Smooth muscle cell (in vitro differentiated cells): Measurements from ENCODE around the gene GRK5. TPM values are rescaled to one million over a fixed set of nuclear protein-coding genes. Genes with fewer than 3 reads are reported as not detected.

Source experiments
- DNase-seq: peaks from one replicate; lab custom pipeline; 2025; ENCODE audit not compliant: unreplicated experiment; lab: John Stamatoyannopoulos, UW
- H2AFZ ChIP-seq: fragments of 200-600 bp; sonication (generic); 2 replicates; pipeline ENCODE4 v1.6.0; 2016; ENCODE audit warnings: antibody characterized with exemption, low read depth, mild to moderate bottlenecking
- H3F3A ChIP-seq: fragments of 200-600 bp; sonication (generic); 2 replicates; pipeline ENCODE4 v1.6.0; 2017; ENCODE audit warnings: antibody characterized with exemption, low read depth
- H3K27ac ChIP-seq: fragments of 200-600 bp; sonication (generic); 2 replicates; pipeline ENCODE4 v1.5.1; 2016; ENCODE audit warnings: low read depth, mild to moderate bottlenecking
- H3K27me3 ChIP-seq: fragments of 200-600 bp; sonication (generic); 2 replicates; pipeline ENCODE4 v1.6.1; 2016; ENCODE audit warnings: low read depth, mild to moderate bottlenecking
- H3K36me3 ChIP-seq: fragments of 200-600 bp; sonication (generic); 2 replicates; pipeline ENCODE4 v1.5.1; 2016; ENCODE audit warnings: low read depth
- H3K4me1 ChIP-seq: fragments of 200-600 bp; sonication (generic); 2 replicates; pipeline ENCODE4 v1.5.1; 2016; ENCODE audit warnings: low read depth
- H3K4me2 ChIP-seq: fragments of 200-600 bp; sonication (generic); 2 replicates; pipeline ENCODE4 v1.6.0; 2016; ENCODE audit warnings: mild to moderate bottlenecking
- H3K4me3 ChIP-seq: fragments of 200-600 bp; sonication (generic); 2 replicates; pipeline ENCODE4 v1.5.1; 2016; ENCODE audit warnings: mild to moderate bottlenecking
- H3K79me2 ChIP-seq: fragments of 200-600 bp; sonication (generic); 2 replicates; pipeline ENCODE4 v1.6.0; 2016; ENCODE audit warnings: low read depth, mild to moderate bottlenecking
- H3K9ac ChIP-seq: fragments of 200-600 bp; sonication (generic); 2 replicates; pipeline ENCODE4 v1.6.0; 2016; ENCODE audit warnings: low read depth
- H3K9me3 ChIP-seq: fragments of 200-600 bp; sonication (generic); replicated peaks from 2 replicates; pipeline ENCODE4 v1.5.1; 2016; ENCODE audit warnings: low read depth
- H4K20me1 ChIP-seq: fragments of 200-600 bp; sonication (generic); 2 replicates; pipeline ENCODE4 v1.6.0; 2016; ENCODE audit warnings: low read depth
- CTCF ChIP-seq: fragments of 200-600 bp; sonication (generic); IDR thresholded peaks from 2 replicates; pipeline ENCODE4 v1.5.1; 2017; ENCODE audit warnings: borderline replicate concordance, mild to moderate bottlenecking, antibody characterized with exemption; ENCODE audit not compliant: insufficient read depth, poor library complexity, severe bottlenecking
- WGBS: methylation state at CpG from one replicate; pipeline ENCODE4 v1.1.7; 2016; ENCODE audit warnings: low lambda C conversion rate; 5-methylcytosine and 5-hydroxymethylcytosine counted together
- polyA plus RNA-seq: library from polyadenylated mRNA; unstranded; fragments of >200 nt; fragmentation: Nextera tagmentation; extraction: Ambion mirVana; gene quantifications from 2 replicates; pipeline ENCODE4 v1.2.1, GENCODE V29; 2016
- total RNA-seq: library from RNA; depleted of rRNA; stranded (reverse); fragments of >200 nt; gene quantifications from 2 replicates; pipeline ENCODE4 v1.2.3, GENCODE V29; 2014

Gene GRK5
- total and polyA plus RNA-seq, 2 experiments from 2014 or later: 4.4 to 5.2 TPM

GRCh38 chr10:119330342-119330741 is 123.0 kb downstream of the GRK5 start:
- TF ChIP-seq CTCF: no peak
- no peaks in the 10 kb centered on the region for H3F3A ChIP-seq
- H3K4me1 ChIP-seq: peaks cover 8% of the 10 kb centered on the region
- no peak overlapping the region for H2AFZ ChIP-seq
- H3K9ac ChIP-seq: no peak overlapping the region
- no peaks in the 10 kb centered on the region for H3K79me2 ChIP-seq
- no peak overlapping the region for H3K4me2 ChIP-seq
- no peaks in the 10 kb centered on the region for H3K9me3 ChIP-seq
- no peak overlapping the region for H3K4me3 ChIP-seq
- H4K20me1 ChIP-seq: no peaks in the 10 kb centered on the region
- no peak overlapping the region for H3K27ac ChIP-seq
- no peaks in the 10 kb centered on the region for H3K36me3 ChIP-seq
- 96% methylated on average over 4 of the region's 5 CpGs for WGBS
- no peak for DNase-seq
- no peaks in the 10 kb centered on the region for H3K27me3 ChIP-seq

- no peak overlapping the region for H2AFZ ChIP-seq
- 91% methylated on average over 15 of the region's 15 CpGs for whole genome bisulfite sequencing
- no peak for TF ChIP-seq CTCF
- peaks cover 8% of the 10 kb centered on the region for H3K4me1 ChIP-seq
- H4K20me1 ChIP-seq: no peaks in the 10 kb centered on the region
- DNase-seq: no peak
- no peak overlapping the region for H3K4me3 ChIP-seq
- no peaks in the 10 kb centered on the region for H3K27me3 ChIP-seq
- no peak overlapping the region for H3K4me2 ChIP-seq
- H3K79me2 ChIP-seq: no peaks in the 10 kb centered on the region
- H3K36me3 ChIP-seq: no peaks in the 10 kb centered on the region
- H3K9ac ChIP-seq: no peak overlapping the region
- no peaks in the 10 kb centered on the region for H3F3A ChIP-seq
- no peaks in the 10 kb centered on the region for H3K9me3 ChIP-seq
- no peak overlapping the region for H3K27ac ChIP-seq
Measured at GRCh38 chr10:119331061-119331460, 123.7 kb downstream of the GRK5 start.

- DNase-seq: no peak
- H2AFZ ChIP-seq: no peak overlapping the region
- no peaks in the 10 kb centered on the region for H3K36me3 ChIP-seq
- WGBS: 84% methylated on average over 8 of the region's 8 CpGs
- H3K4me2 ChIP-seq: no peak overlapping the region
- no peak overlapping the region for H3K9ac ChIP-seq
- no peak overlapping the region for H3K27ac ChIP-seq
- no peaks in the 10 kb centered on the region for H3K27me3 ChIP-seq
- H4K20me1 ChIP-seq: no peaks in the 10 kb centered on the region
- H3F3A ChIP-seq: no peaks in the 10 kb centered on the region
- H3K4me1 ChIP-seq: peaks cover 8% of the 10 kb centered on the region
- no peaks in the 10 kb centered on the region for H3K79me2 ChIP-seq
- no peaks in the 10 kb centered on the region for H3K9me3 ChIP-seq
- TF ChIP-seq CTCF: no peak
- no peak overlapping the region for H3K4me3 ChIP-seq
Measured at GRCh38 chr10:119333146-119333792, 125.9 kb downstream of the GRK5 start.
